HL-60/S4 treated with phorbol 12-myristate 13-acetate at 8.2 ng/mL for 4 days and 3 days (cell line): ENCODE data around the gene SLC4A4.

ENCODE experiments used
- in situ Hi-C: fragments of 300-500 bp; cut with MboI; formaldehyde crosslinking; loops from 2 replicates; pipeline ENCODE4 v1.15.0; 2022; ENCODE audit warnings: low sequenced_read_pairs

The SLC4A4 gene

DNA sequence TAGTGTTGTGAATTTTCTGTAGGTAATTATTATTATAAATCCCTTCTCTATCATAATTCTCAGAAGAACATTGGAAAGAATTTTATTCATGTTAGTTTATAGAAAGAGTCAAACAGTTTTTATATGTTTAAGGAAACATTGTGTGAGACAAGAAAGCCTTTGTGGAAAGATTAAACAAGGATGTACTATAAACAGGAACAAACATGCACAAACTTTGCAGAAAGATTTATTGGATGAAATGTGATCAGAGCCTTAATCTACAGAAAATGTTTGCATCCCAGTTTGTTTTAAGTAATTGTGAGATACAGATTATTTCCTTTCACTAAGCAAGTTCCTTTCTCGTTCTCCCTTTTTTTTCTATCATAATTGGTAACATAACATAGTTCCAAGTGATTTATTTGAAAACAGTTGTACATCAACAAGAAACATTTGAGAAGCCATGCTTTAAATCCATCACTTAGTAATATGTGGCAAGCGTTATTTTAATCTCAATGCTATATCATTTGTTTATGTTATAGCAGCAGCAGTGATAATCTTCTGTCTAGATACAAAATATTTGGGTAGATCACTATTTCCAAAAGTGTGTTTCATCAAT, 129.4 kb downstream of the SLC4A4 start:
- in situ Hi-C loops = no loop called here

DNA sequence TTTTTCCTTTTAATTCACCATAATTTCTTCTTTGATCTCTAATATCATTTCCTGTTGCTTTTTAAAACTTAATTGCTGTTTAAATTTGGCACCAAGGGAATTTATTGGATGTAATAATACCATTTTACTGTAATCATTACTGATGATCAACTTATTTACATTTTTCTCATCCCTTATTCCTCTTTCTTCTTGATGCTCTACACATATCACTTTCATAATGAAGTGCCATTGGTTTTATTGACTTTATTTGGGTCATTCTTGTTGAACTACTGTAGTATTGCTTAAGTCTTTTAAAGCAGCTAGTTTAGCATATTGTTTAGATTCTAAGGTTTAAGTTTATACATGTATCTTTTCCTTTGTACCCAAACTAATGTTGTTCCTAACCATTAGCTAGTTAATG, 130.7 kb downstream of the SLC4A4 start:
- in situ Hi-C loops = no loop called here

DNA sequence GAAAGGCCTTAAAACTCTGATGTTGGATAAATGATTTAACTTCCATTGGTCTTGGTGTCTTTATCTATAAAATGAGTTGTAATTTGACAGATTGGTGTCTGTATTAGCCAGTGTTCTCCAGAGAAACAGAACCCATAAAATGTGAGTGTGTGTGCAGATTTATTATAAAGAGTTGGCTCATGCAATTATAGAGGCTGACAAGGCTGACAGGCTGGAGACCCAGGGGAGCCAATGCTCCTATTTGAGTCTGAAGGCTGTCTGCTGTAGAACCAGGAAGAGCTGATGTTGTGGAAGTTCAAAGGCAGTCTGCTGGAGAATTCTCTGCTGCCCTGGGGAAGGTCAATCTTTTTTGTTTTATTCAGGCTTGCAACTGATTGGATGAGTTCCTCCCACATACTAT, 131.7 kb downstream of the SLC4A4 start:
- in situ Hi-C loops = no loop called here

DNA sequence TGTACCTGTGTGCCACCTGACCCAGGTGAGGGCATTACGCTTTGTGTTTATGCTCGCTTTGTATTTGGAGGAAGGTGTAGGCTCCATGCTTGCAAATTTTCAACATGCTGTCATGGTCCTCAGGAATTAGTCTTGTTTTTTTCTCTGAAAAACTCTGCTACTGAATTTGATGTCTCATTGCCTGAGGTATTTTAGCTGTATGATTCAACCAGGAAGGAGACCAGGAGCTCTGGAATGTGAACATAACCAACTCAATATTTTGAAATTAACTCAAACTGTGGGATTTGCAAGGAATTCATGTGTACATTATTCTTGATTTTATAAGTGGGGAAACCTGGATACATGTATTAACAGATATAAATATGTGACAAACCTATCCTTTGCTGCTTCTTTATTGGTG, 134.1 kb downstream of the SLC4A4 start:
- in situ Hi-C loops = no loop called here

DNA sequence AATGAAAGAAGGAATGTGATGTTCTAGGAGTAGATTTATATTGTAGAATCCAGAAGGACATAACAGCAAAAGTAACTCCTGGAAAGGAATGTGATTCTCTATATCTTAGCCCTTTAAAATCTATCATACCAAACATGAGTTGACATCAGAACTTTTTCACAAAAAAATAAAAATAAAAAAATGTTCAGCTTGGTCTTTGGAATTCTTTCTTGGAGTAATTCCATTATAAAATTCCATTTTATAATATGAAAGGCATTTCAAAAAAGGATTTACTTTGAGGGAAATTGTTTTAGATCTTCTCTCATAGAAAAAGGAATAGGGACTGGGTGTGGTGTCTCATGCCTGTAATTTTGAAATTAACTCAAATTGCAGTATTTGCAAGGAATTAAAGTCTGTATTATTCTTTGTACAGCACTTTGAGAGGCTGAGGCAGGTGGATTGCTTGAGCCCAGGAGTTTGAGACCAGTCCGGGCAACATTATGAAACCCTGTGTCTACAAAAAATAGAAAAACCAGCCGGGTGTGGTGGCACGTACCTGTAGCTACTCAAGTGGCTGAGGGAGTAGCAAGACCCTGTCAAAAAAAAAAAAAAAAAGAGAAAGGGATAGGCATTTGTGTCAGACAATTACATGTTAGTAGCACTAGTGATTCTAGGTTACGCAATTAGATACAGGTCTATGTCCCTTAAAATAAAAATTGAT, 134.9 kb downstream of the SLC4A4 start:
- in situ Hi-C loops = no loop called here

DNA sequence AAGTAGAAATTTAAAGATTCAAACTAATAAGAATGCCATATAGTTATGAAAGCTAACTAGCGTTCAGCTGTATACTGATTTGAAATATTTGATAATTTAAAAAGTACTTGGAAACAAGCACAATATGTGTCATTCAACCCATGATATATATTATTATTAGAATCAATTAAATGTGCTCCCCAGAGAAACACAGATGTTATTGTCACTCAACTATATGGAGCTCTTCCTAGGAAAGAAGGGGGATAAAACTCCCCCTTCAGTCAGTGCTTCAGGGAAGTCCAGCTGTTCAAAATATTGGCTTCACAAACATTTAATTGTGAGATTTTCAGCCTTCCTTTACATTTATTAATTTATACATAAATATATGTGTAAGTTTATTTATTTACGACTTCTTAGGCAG, 135.9 kb downstream of the SLC4A4 start:
- in situ Hi-C loops = no loop called here

DNA sequence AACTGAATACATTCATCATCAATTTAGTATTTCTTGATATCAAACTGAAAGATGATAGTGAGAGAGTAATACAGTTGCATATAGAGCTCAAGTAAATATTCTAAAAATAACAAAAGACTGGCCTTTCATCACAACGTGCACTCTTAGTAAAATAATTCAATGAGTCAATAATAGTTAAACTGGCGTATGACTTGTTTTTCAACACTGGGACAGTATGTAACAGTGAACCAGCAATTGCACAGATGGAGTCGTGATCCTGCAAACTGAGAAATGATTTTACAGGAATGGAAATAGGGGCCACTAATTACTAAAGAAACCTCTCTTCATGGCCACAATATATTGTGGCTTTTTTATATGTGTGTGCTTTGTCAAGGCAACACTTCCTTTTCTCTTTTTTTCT, 137.4 kb downstream of the SLC4A4 start:
- in situ Hi-C loops = no loop called here

DNA sequence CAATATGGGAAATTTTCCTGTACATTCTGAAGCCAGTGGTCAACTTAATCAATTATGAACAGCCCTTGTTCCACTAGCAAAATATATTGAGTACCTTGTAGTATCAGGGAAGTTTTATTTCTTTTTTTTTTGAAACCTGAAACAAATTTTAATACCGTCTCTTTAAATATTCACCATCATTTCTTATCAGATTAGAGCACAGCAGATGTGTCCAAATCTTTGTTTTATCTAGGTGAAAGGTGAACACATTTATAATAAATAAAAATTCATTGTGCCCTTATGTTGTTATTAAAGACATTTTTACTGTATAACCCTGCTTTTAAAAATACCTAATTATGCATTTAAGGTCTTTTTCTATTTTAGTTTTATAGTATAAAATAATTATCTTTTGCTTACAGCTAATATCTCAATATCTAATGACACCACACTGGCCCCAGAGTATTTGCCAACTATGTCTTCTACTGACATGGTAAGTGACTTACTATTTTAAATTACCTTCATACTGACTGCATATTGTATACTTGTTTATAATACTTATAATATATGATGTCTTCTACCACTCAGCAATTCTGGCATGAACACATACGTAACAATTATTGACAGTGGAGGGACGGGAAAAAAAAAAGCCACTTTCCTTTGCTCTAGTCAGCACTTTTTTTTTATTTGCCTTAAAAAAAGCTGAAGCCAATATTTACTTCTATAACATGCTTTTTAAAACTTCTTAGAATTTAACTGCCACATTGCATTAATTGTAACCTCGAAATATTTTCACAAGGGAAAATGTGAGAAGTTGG, 147.9 kb downstream of the SLC4A4 start:
- in situ Hi-C loops = no loop called here

DNA sequence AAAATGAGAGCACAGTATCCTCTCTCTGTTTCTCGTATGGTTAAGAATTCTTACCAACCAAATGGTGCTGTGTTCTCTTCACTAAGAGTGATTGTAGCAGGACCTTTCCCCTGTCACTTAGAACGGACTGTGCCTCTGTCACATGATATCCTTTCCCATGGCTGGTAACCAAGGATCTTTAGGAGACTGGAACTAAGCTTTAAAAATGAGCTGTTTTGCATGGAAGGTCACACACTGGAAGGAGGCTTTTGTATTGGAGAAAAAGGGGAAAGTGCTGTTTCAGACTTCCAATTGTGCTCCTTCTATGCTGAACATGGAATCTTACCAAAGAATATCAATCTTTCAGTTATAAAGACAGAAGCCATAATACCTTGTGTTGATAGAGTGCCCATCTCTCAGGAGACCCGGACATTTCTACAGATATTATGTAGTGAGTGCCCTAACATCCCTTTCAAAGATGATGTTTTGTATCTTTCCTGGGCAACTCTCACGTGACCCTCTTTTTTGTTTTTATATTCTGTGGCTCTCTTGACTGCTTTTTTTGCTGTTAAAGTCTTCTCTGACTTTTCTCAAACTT, 148.6 kb downstream of the SLC4A4 start:
- in situ Hi-C loops = no loop called here

DNA sequence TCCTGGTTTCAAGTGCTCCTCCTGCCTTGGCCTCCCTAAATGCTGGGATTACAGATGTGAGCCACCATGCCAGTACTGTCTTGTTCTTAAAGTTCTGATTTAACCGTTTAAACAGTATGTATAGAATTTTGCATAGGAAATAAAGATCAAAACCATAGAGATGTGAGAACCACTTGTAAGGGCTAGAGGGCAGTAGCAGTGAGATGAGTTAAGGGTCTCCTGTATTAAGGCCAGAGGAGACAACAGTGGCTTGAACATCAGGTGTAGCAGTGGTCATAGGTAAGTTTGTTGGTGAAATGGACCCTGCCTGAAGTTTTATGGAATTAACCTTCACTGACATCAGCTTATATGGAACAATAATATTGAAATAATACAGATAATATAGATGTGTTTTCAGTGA, 155.7 kb downstream of the SLC4A4 start:
- in situ Hi-C loops = no loop called here

DNA sequence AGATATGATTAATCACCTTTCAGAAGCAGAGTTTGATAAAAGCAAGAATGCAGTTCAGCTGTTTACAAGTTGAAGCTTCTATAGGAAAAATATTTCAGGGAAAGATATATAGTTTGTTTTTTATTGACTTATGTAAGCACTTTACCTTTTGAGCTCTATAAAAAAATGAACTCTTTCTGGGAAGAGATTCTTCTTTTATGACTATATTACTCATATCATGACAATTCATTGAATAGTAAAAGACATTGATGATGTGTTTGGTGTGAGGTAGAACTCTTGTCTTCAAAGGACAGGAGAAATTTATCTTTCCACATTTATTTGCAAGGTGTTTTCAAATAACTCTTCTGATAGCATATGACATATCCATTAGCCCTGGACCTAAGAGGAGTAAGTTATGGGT, 156.6 kb downstream of the SLC4A4 start:
- in situ Hi-C loops = no loop called here

DNA sequence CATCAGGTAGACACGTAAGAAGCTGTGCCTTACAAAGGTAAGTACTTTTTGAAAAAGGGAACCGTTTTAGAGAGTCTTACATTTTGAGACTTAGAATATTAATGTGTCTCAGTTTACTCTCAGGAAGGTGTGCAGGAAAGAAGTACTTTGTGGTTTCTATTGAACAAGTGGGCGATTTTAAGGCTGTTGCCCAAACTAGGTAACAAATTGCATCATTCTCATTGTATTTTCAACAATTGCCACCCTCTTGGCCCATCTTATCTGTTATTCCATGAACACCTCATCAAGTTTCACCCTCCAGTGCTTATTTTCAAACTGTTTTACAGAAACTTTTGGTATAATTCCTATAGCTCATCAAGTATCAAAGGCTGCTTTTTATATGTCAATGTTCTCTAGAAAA, 158.3 kb downstream of the SLC4A4 start:
- in situ Hi-C loops = no loop called here

DNA sequence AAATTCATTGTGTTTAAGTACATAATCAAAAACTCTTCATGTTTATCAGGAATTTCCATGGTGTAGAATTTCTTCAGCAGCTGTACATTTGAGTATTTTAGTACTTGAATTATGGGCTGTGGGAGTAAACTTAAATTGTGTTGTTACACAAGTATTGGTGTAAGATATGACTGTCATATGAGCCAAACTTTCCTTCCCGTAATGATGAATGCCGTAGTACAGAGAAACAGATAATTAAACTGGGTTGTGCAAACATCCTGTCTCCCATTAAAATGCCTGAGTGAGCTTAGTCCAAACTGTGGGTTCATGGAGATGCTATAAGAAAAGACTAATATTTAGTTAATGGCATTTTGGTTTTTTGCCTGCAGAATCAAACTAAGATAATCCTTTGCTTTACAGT, 159.2 kb downstream of the SLC4A4 start:
- in situ Hi-C loops = no loop called here

DNA sequence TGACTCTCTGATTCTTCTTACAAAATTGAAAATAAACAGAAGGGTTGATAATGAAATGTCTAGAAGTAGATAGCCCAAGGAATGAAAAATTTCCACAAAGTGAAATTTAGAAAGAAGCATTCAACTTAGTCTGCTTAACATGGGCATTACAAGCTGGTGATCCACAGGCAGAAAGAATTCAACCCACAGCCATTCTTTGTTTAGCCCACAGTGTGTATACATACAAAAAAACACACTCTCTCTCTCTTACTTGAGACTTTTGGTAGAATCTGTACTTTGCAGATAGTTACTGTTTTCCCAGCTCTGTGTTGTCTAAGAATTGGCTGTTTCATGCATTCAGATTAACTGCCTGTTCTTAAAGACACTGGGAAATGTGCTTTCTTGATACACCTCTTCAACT, 159.8 kb downstream of the SLC4A4 start:
- in situ Hi-C loops = no loop called here

DNA sequence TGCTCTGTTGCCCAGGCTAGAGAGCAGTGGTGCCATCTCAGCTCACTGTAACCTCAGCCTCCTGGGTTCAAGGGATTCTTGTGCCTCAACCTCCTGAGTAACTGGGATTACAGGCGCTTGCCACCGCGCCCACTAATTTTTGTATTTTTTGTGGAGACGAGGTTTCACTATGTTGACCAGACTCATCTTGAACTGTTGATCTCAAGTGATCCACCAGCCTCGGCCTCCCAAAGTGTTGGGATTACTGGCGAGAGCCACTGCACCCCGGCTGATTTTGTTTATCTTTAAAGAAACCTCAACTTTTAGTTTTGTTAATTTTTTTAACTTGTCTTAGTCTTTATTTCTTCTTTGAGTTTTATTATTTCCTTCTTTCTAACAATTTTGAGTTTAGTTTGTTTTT, 163.2 kb downstream of the SLC4A4 start:
- in situ Hi-C loops = no loop called here

DNA sequence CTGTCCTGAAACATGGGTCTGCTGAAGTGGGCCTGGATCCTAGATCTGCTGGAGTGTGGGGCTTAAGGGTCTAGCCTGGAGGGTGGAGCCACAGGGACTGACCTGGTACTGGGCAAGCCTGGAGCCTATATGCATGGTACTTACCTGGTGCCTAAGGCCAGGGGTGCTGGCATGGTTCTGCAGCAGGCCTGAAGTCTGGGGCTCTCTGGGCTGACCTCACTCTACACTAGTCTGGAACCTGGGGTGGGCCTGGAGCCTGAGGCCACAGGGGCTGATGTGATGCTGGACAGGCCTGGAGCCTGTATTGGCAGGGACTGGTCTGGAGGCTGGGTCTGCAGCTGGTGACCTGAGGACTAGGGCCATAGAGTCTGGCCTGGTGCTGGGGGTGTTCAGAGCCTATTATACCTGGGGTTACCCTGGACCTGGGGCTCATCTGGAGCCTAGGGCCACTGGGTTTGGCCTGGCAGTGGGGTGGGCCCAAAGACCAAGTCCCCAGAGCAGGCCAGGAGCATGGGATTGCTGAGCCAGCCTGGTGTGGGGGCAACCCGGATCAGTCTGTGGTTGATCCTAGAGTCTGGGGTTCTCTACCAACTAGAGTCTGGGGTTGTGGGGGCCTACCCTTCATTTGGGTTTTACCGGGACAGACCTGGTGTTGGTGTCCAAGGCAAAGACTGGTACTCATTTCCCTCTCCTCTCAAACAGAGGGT, 179.6 kb downstream of the SLC4A4 start:
- in situ Hi-C loops = no loop called here

DNA sequence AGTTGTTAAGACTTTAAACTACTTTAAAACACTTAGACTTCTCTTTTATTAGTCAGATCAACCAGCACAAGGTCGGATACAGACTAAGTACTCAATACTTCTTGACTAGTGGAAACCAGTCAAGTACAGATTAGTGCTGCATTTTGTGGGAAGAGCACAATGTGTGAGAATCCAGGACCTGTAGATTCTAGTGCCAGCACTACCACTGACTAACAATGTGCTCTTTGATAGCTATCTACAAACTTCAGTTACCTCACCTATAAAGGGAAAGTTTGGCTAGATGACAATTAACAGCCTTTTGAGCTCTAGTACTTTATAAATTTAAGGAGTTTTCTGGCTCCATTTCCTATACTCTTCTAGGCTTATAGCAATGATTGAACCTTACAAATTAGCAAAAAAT, 181.5 kb downstream of the SLC4A4 start:
- in situ Hi-C loops = no loop called here

DNA sequence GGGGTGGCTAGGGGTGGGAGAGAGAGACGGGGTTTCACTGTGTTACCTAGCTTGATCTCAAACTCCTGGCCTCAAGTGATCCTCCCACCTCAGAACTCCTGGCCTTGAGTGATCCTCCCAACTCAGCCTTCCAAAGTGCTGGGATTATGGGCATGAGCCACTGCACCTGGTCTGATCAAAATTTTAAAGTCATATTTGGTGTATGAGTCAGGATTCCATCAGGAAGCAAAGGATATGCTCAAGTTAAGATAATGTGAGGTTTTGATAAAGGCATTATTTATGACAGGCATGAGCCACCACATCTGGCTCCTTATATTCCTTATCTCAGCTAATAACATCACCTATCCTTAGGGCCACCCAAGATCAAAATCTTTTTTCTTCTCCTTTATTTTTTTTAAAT, 182.0 kb downstream of the SLC4A4 start:
- in situ Hi-C loops = no loop called here

DNA sequence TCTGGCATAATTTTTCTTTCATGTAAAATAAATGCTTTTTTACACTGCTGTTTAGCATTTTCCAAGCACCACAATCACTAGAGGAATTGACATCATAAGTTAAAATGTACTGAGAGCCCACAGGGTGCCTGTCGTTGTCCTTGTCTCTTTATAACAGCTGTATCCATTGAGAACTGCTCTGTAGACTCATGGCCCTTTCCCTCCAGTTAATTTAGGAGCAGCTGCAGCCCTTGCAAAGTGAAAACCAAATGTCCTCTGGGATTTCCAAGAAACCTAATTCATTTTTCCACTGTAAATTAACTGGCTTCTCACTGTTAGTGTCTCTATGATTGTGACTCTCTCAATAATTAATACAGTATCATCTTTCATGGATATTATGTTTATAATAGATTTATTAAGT, 185.9 kb downstream of the SLC4A4 start:
- in situ Hi-C loops = no loop called here

DNA sequence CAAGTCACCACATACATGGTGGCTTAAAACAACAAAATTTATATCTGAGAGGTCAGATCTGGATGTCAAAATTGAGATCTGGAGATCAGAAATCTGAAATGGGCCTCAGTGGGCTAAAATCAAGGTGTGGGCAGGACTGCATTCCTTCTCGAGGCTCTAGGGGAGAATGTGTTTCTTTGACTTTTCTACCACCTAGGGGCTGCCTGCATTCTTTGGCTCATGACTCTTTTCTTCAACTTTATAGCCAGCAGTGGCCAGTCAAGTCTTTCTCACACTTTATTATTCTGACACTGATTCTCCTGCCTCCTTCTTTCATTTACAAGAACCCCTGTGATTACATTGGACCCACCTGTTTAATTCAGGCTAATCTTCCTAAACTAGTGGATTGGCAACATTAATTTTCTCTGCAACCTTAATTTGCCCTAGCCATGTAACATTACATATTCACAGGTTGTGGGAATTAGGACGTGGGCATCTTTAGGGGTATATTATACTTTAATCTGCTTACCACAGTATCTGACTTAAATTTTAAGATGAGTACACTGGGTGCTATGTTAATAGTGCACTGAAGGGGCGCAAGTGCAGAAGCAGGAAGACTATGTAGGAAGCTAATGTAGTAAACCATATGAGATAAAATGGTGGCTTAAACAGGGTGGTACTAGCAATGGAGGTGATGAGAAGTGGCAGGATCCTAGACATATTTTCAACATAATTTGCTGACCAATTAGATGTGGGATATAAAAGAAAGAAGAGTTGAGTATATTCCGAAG, 188.0 kb downstream of the SLC4A4 start:
- in situ Hi-C loops = no loop called here

DNA sequence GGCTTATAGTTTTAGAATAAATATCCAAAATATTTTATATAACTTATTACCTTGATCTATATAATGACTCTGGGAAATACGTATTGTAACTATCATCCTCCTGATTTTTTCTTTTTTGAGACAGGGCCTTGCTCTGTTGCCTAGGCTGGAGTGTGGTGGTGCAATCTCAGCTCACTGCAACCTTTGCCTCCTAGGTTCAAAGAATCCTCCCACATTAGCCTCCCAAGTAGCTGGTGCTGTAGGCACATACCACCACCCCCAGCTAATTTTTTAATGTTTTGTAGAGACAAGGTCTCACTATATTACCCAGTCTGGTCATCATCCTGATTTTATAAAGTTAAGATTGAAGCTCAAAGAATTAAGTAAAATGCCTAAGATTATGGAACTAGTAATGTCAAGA, 193.6 kb downstream of the SLC4A4 start:
- in situ Hi-C loops = no loop called here
